Activated naive CD4-positive, alpha-beta T cell treated with anti-CD3 and anti-CD28 coated beads, Interleukin-2, amount 10 ng/mL, durations not matched to agents 7 days and 5 days (primary cell): ENCODE measurements around the gene CD68.

Experiments used
- CTCF ChIA-PET: fragments of 350-600 bp; sonication (Branson Sonifier 250); formaldehyde crosslinking; loops from one replicate; lab custom pipeline; 2021; ENCODE audit warnings: antibody characterized with exemption; lab: Charles Lee
- DNase-seq: peaks from one replicate; pipeline ENCODE4 v3.0.0-alpha.2; 2020
- H3K27ac Mint-ChIP-seq: one replicate; pipeline ENCODE4 v1.8.0; 2021; ENCODE audit warnings: mild to moderate bottlenecking, moderate library complexity, mixed read lengths
- H3K27me3 Mint-ChIP-seq: one replicate; pipeline ENCODE4 v1.8.0; 2021; ENCODE audit warnings: mild to moderate bottlenecking, mixed read lengths
- H3K36me3 Mint-ChIP-seq: one replicate; pipeline ENCODE4 v1.8.0; 2021; ENCODE audit warnings: mixed read lengths
- H3K4me1 Mint-ChIP-seq: one replicate; pipeline ENCODE4 v1.8.0; 2021; ENCODE audit warnings: mixed read lengths
- H3K4me3 Mint-ChIP-seq: one replicate; pipeline ENCODE4 v1.8.0; 2021; ENCODE audit warnings: mild to moderate bottlenecking, moderate library complexity, mixed read lengths
- H3K9me3 Mint-ChIP-seq: one replicate; pipeline ENCODE4 v1.8.0; 2021; ENCODE audit warnings: mixed read lengths

Gene CD68

GRCh38 chr17:7579834-7580603 lies 581 bp downstream of the CD68 start:
- Mint-ChIP-seq H3K4me1 (peaks cover 90% of the 10 kb centered on the region), H3K27me3 (no peaks in the 10 kb centered on the region), H3K4me3 (peak overlapping the region; percentile 52), H3K27ac (peak overlapping the region; percentile 87), H3K9me3 (no peaks in the 10 kb centered on the region), H3K36me3 (peaks cover 69% of the 10 kb centered on the region)
- DNase-seq: no peak
- CTCF ChIA-PET: interaction anchor here (1.0 to 1.3 kb wide), 3 partner anchors 10 to 93 kb away, joined by 3 to 6 read pairs (median 3); partner anchors contain the start of genes FXR2 and SOX15

- Mint-ChIP-seq H3K4me1 (peaks cover 90% of the 10 kb centered on the region), H3K36me3 (peaks cover 63% of the 10 kb centered on the region), H3K27ac (peak overlapping the region; percentile 87), H3K4me3 (peak overlapping the region; percentile 11), H3K9me3 (no peaks in the 10 kb centered on the region), H3K27me3 (no peaks in the 10 kb centered on the region)
- CTCF ChIA-PET: interaction anchor here (1.0 to 1.1 kb wide), 2 partner anchors 9 to 92 kb away, joined by 3 to 6 read pairs; partner anchors contain the start of gene SOX15
- DNase-seq: no peak
Observed at GRCh38 chr17:7580604-7581575, 1.5 kb downstream of the CD68 start.

GRCh38 chr17:7582396-7583252 lies 3.2 kb downstream of the CD68 start:
- no peak for DNase-seq
- H3K4me1 Mint-ChIP-seq: peaks cover 78% of the 10 kb centered on the region
- H3K27ac Mint-ChIP-seq: peak overlapping the region; percentile 99
- no peaks in the 10 kb centered on the region for H3K27me3 Mint-ChIP-seq
- H3K9me3 Mint-ChIP-seq: no peaks in the 10 kb centered on the region
- H3K36me3 Mint-ChIP-seq: peaks cover 48% of the 10 kb centered on the region
- H3K4me3 Mint-ChIP-seq: peak overlapping the region; percentile 94
- CTCF ChIA-PET: interaction anchor here (1.3 kb wide), 1 partner anchor 146 kb away, joined by 4 read pairs; no protein-coding TSS in a partner anchor

DNA sequence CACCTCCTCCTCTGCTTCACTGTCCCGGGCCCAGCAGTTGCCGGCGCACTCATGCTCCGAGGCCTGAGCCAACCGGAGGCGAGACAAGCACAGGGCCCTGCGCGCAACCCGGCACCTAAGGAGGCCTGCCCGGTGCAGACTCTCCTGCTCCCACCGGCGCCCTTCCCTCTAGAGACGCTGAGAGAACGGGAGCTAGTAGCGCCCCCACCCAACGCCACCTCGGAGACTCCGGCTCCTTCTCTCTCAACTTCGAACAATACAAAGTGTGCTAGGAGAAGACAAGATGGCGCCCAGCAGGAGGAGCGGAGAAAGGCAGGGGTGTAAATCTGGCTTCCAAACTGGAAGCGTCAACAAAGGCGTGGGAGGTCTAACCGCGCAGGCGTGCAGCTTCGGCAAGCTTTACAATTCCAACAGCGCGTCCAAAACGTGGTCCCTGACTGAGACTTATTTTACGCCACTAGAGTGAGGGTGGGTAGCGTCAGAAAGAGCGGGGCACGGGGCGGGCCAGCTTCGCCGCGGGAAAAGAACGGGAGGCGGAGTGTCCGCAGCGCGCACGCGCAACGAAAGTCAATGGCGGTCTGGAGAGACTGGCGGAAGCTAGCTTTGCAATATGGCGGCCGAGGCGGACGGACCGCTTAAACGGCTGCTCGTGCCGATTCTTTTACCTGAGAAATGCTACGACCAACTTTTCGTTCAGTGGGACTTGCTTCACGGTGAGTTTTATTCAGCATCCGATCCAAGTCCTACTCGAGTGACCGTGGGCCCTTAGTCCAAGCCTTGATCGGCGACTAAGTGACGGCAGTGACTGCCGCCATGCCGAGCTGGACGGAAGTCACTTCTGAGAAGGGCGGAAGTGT lies 4.0 kb downstream of the CD68 start, which contains the start of gene MPDU1:
Gene MPDU1, plus strand, starts transcription at position 600 of the 857 bp plus-strand sequence. Its CDS starts 11 bp downstream, at position 611.
- Mint-ChIP-seq H3K4me1 (peaks cover 71% of the 10 kb centered on the region), H3K9me3 (no peaks in the 10 kb centered on the region), H3K36me3 (peaks cover 46% of the 10 kb centered on the region), H3K27ac (peak within 1 kb of the TSS; percentile 99), H3K4me3 (peak within 1 kb of the TSS; percentile 94), H3K27me3 (no peaks in the 10 kb centered on the region)
- peak; percentile 96 for DNase-seq
- CTCF ChIA-PET: interaction anchor here (0.8 to 1.8 kb wide), 6 partner anchors 11 to 147 kb away, joined by 3 to 10 read pairs (median 4); partner anchors contain the start of genes FXR2, SENP3 and WRAP53

DNA sequence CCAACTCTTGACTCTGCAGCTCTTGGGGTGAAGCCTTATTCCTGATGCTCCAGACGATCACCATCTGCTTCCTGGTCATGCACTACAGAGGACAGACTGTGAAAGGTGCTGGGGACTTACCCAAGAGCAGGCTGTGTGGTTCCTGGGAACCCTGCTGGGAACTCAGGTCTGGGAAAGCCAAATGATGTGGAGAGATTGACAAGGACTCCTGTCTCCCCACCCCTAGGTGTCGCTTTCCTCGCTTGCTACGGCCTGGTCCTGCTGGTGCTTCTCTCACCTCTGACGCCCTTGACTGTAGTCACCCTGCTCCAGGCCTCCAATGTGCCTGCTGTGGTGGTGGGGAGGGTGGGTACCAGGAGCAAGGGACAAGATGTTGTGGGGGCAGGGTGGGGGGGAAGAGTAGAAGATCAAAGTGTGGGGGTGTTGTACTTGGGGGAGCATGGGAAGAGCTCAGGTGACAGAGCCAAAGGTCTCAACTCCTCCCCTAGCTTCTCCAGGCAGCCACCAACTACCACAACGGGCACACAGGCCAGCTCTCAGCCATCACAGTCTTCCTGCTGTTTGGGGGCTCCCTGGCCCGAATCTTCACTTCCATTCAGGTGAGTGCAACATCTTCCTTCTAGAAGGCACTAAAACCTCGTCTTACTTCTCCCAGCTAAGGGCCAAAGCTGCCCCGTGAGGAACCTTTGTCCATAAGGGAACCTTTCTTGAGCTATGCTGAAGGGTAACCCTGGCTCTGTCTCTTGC lies 7.4 kb downstream of the CD68 start:
- Mint-ChIP-seq H3K9me3 (no peaks in the 10 kb centered on the region), H3K27me3 (no peaks in the 10 kb centered on the region), H3K4me1 (peaks cover 38% of the 10 kb centered on the region), H3K27ac (peak overlapping the region; percentile 67), H3K4me3 (no peak overlapping the region), H3K36me3 (peaks cover 38% of the 10 kb centered on the region)
- DNase-seq: no peak
- CTCF ChIA-PET: interaction anchor here (0.9 to 2.4 kb wide), 4 partner anchors 9 to 101 kb away, joined by 4 to 13 read pairs (median 9); partner anchors contain the start of genes SENP3, TP53 and WRAP53

DNA sequence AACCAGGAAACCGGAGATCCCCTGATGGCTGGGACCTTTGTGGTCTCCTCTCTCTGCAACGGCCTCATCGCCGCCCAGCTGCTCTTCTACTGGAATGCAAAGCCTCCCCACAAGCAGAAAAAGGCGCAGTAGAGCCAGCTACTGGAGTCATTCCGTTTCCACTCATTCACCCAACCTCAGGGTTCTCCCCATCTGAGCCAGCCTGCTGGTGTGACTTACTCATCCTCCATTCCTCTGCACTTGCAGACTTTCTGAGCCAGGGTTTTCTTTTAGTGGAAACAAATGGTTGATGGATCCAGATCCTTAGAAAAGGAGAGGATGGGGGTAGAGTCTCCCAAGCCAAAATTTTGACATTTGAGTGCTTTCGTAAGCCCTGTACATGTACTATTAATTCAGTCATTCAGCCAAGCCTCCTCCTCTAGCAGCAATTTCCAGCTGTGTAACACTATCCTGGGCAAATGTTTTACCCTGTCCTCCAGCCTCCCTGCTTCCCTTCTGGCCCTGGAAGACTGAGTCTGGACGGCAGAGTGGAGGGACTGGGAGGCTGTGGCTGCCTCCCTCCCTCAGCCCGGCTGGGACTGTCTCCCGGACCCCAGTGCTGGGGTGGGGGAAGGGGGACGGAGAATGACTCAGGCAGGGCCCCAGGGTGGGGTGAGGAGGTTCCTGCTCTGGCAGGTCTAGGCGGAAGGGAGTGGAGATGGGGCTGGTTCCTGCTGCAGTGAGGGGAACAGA lies 8.1 kb downstream of the CD68 start:
- no peak for DNase-seq

DNA sequence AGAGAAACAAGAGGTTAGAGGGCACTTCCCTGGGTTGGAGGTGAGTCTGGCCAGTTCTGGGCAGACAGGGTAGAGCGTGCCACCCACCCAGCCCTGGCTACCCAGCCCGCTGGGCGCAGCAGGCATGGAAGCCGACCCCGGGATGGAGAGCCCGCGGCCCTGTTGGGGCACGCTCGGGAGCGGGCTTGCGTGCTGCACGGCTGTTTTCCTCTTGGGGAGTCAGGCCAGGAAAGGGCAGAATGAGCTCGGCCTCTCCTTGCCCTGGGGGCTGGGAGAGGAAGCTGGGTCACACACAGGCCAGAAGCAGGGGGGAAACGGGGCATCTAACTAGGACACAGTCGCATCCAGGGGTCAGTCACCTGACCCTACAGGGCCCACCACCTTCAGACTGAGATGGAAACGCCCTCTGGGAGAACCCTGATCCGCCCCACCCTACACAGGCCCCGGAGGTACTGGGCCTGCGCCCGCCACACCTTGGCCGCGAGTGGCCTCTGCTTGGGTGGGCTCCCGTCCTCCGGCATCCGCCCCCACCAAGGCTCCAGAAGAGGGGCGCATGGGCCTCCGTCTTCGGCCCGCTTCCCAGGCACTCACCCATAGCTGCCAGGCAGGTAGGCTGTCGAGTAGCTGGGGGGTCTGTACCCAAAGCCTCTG lies 9.2 kb downstream of the CD68 start:
- Mint-ChIP-seq H3K27ac (no peak overlapping the region), H3K4me3 (no peak overlapping the region), H3K9me3 (no peaks in the 10 kb centered on the region), H3K27me3 (no peaks in the 10 kb centered on the region), H3K4me1 (peaks cover 23% of the 10 kb centered on the region), H3K36me3 (peaks cover 42% of the 10 kb centered on the region)
- no peak for DNase-seq
- CTCF ChIA-PET: interaction anchor here (0.9 to 2.6 kb wide), 13 partner anchors 8 to 233 kb away, joined by 3 to 22 read pairs (median 4); partner anchors contain the start of gene TMEM95

More for the DNA sequence above, 8.1 kb downstream of the CD68 start:
- H3K4me3 Mint-ChIP-seq: no peak overlapping the region
- H3K4me1 Mint-ChIP-seq: peaks cover 31% of the 10 kb centered on the region
- CTCF ChIA-PET: interaction anchor here (0.9 to 2.4 kb wide), 2 partner anchors 13 to 27 kb away, joined by 4 to 10 read pairs; partner anchors contain the start of gene SENP3
- no peaks in the 10 kb centered on the region for H3K27me3 Mint-ChIP-seq
- peak overlapping the region; percentile 67 for H3K27ac Mint-ChIP-seq
- H3K36me3 Mint-ChIP-seq: peaks cover 39% of the 10 kb centered on the region
- H3K9me3 Mint-ChIP-seq: no peaks in the 10 kb centered on the region

DNA sequence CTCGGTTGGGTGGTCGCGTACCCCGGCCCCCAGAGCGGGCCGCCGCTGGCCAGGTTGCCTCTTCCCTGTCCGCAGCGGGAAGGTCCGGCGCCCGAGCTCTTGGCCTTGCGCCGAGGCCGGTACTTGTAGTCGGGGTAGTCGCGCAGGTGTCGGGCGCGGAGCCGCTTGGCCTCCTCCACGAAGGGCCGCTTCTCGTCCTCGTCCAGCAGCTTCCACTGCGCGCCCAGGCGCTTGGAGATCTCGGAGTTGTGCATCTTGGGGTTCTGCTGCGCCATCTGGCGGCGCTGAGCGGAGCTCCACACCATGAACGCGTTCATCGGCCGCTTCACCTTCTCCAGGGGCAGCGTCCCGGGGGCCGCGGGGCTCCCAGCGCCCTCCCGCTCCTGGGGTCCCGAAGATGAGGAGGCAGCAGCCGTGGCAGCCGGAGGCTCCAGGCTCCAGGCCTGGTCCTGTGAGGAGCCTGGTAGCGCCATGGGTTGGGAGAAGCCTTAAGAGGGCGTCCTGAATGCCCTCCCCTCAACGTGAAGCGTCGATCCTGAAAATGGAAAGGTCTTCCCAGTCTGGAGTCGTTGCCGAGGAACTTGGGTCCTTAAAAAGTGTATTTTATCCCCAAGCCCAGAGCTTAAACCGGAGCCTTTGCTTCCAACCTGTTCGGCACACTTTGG lies 9.9 kb downstream of the CD68 start:
- CTCF ChIA-PET: interaction anchor here (0.9 to 2.6 kb wide), 17 partner anchors 9 to 544 kb away, joined by 3 to 22 read pairs (median 4); partner anchors contain the start of genes FXR2 and TMEM95

DNA sequence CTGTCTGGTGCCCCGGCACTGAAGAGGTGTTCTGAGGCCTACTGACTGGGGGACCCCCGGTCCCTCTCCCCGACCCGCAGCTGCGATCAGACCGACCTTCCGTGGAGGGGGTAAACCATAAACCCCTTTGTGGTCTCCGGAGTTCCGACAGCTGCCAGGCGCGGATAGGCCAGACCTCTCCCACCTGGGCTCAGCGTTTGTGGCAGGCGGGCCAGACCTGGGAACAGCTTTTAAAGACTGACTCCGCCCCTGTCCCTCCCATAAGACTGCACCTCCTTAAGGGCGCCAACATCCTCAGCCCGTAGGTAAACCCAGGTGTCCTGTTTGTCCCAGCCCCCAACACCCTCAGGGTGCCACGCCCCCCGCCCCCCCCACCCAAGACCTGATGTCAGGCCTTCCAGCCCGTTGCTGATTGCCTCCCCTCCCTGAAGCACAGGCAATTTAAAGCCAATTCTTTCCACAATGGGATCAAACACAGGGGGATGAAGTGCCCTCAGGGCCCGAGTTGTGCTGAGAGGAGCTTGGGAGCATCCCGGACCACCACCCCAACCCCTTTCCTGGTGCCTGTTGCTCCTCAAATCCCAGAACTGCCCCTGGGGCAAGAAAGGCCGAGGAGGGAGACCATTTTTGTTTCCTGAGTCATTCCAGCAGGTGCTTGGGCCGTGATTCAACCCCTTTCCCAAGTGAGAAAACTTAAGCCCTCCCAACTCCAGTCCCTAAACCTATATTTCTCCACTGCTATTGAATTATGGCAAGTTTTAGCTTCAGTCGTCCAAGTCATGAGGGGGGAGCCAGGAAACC lies 10.7 kb downstream of the CD68 start, which contains the start of gene SOX15:
Gene SOX15, minus strand, starts transcription at position 204 of the 801 bp plus-strand sequence. CDS start 418 bp downstream, outside the sequence.
- DNase-seq: no peak
- no peak within 1 kb of the TSS for H3K4me3 Mint-ChIP-seq
- H3K4me1 Mint-ChIP-seq: peaks cover 15% of the 10 kb centered on the region
- H3K36me3 Mint-ChIP-seq: peaks cover 48% of the 10 kb centered on the region
- H3K27ac Mint-ChIP-seq: peak within 1 kb of the TSS; percentile 74
- no peaks in the 10 kb centered on the region for H3K27me3 Mint-ChIP-seq
- CTCF ChIA-PET: interaction anchor here (1.0 to 2.6 kb wide), 17 partner anchors 10 to 545 kb away, joined by 3 to 22 read pairs (median 4); partner anchors contain the start of genes FXR2 and TMEM95
- no peaks in the 10 kb centered on the region for H3K9me3 Mint-ChIP-seq

More for the DNA sequence above, 9.9 kb downstream of the CD68 start:
- H3K27me3 Mint-ChIP-seq: no peaks in the 10 kb centered on the region
- peaks cover 22% of the 10 kb centered on the region for H3K4me1 Mint-ChIP-seq
- peak; percentile 80 for DNase-seq
- peaks cover 47% of the 10 kb centered on the region for H3K36me3 Mint-ChIP-seq
- H3K9me3 Mint-ChIP-seq: no peaks in the 10 kb centered on the region
- H3K4me3 Mint-ChIP-seq: no peak overlapping the region
- no peak overlapping the region for H3K27ac Mint-ChIP-seq
